Adrenal gland (tissue), 12 donors: ENCODE data around the gene LANCL2. TPM values are rescaled to one million over a fixed set of nuclear protein-coding genes. Genes with fewer than 3 reads are reported as not detected.

ENCODE experiments used
- DNase-seq, 7 donors: peaks; one replicate each; pipeline ENCODE4 v3.0.0-alpha.2; 2019 to 2020
- H3K27ac ChIP-seq, 5 donors: fragments of 200-600 bp; sonication (generic) in 4 of 5; 1 replicate in 3 of 5; 2 replicates in 2 of 5; pipeline versions ENCODE4 v1.5.1 to v1.8.0; 2016 to 2020; ENCODE audit warnings: mild to moderate bottlenecking in 1 of 5
- H3K27me3 ChIP-seq: fragments of 200-600 bp; 2 replicates; pipeline ENCODE4 v1.8.0; 2021
- H3K36me3 ChIP-seq, 2 donors: fragments of 200-600 bp; replicated peaks in 1 of 2; 1 replicate in 1 of 2; 2 replicates in 1 of 2; pipeline versions ENCODE4 v1.5.1 to v1.8.0; 2018 to 2022
- H3K4me1 ChIP-seq, 2 donors: fragments of 200-600 bp; replicated peaks in 1 of 2; 1 replicate in 1 of 2; 2 replicates in 1 of 2; pipeline versions ENCODE4 v1.5.1 to v1.8.0; 2018 to 2021
- H3K4me3 ChIP-seq, 4 donors: fragments of 200-600 bp; sonication (generic) in 3 of 4; one replicate each; pipeline ENCODE4 v1.5.1; 2016 to 2018
- H3K9me3 ChIP-seq, 3 donors: fragments of 200-600 bp; sonication (generic) in 1 of 3; replicated peaks in 1 of 3; 1 replicate in 2 of 3; 2 replicates in 1 of 3; pipeline versions ENCODE4 v1.5.1 to v1.8.0; 2016 to 2021
- POLR2A ChIP-seq, 2 donors: fragments of 450-650 bp; IDR thresholded peaks; one replicate each; pipeline ENCODE4 v1.6.1; 2017; ENCODE audit warnings: antibody characterized with exemption in 2 of 2, mild to moderate bottlenecking in 2 of 2, moderate library complexity in 1 of 2
- WGBS, 4 donors: extraction: QIAGEN DNeasy Blood & Tissue Kit in 2 of 4; methylation state at CpG; one replicate each; pipeline versions ENCODE4 v1.1.5 to v1.1.7; 2013 to 2017; 5-methylcytosine and 5-hydroxymethylcytosine counted together
- intact Hi-C, 2 donors: fragments of 100-400 bp; cut with DNase I; formaldehyde crosslinking; loops; one replicate each; pipeline versions ENCODE4 v1.14.1 to v1.15.0; 2022 to 2023
- polyA plus RNA-seq, 3 donors: library from polyadenylated mRNA; stranded (reverse); fragments of 200-250 nt in 2 of 3; fragments of 350-450 nt in 1 of 3; fragmentation: Illumina TruSeq in 1 of 3; extraction: RNeasy Lipid Tissue Mini Kit (QIAGEN cat#74804) in 1 of 3; gene quantifications; one replicate each; pipeline ENCODE4 v1.2.3, GENCODE V29; 2013 to 2014
- total RNA-seq, 9 donors: library from RNA; depleted of rRNA in 4 of 9; stranded (reverse); fragments of >200 nt in 4 of 9; fragments of 120-200 nt in 1 of 9; fragmentation: NEBNext Ultra II Directional in 1 of 9; extraction: Animal tissue kit (Norgen Biotek cat#: 25700) in 1 of 9; gene quantifications; one replicate each; pipeline versions ENCODE4 v1.1.0 to v1.2.4, GENCODE V29; 2013 to 2023
- TF ChIP-seq, protein P1 (sequence below), 6 experiments: fragments of 450-650 bp in 4 of 6; fragments of 200-600 bp in 2 of 6; sonication (generic) in 1 of 6; IDR thresholded peaks; 1 replicate in 5 of 6; 2 replicates in 1 of 6; pipeline versions ENCODE4 v1.5.1 to v1.8.0; 2016 to 2021; ENCODE audit warnings: antibody characterized with exemption in 6 of 6, mild to moderate bottlenecking in 2 of 6, moderate library complexity in 1 of 6
- donor health status: healthy with polysubstance abuse.
- donor health status: Bipolar disorder and iron deficiency.
- donor health status: DM: yes; HTN: yes; CAD: no.
- donor health status: DM: no; HTN: no; CAD: no.
- donor health status: DM: no; HTN: no; CAD: no.
- donor health status: DM: yes; HTN: yes; CAD: no.

Gene LANCL2
- total and polyA plus RNA-seq, 12 donors: 10.5 to 28.1 (median 18.1) TPM

DNA sequence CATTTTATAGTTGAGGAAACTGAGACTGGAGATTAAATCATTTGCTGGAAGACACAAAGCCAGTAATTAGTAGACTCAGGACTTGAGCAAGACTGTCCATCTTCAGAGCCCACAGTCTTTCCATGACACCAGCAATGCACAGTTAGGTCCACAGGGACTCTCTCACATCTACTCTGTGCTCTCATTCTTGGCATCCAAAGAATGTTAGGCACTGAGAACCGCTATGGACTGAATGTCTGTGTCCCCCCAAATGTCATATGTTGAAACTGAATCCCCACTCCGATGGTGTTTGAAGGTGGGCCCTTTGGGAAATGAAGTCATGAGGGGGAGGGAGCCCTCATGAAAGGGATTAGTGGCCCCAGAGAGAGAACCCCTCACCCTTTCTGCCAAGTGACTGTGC lies 100.6 kb downstream of the LANCL2 start:
- Histone ChIP-seq H3K9me3 (peaks cover 0 to 1% (median 0%) of the 10 kb centered on the region in 3 donors), H3K27ac (no peak overlapping the region), H3K4me1 (no peaks in the 10 kb centered on the region), H3K36me3 (peaks cover 0 to 4% of the 10 kb centered on the region in 2 donors), H3K27me3 (no peaks in the 10 kb centered on the region), H3K4me3 (no peak overlapping the region)
- 87 to 99% (median 93%) methylated on average over 2 of the region's 2 CpGs for WGBS, 4 donors
- no peak for DNase-seq
- TF ChIP-seq POLR2A (IDR thresholded peaks at IDR 0.05): no peak
- TF ChIP-seq, protein P1, sequence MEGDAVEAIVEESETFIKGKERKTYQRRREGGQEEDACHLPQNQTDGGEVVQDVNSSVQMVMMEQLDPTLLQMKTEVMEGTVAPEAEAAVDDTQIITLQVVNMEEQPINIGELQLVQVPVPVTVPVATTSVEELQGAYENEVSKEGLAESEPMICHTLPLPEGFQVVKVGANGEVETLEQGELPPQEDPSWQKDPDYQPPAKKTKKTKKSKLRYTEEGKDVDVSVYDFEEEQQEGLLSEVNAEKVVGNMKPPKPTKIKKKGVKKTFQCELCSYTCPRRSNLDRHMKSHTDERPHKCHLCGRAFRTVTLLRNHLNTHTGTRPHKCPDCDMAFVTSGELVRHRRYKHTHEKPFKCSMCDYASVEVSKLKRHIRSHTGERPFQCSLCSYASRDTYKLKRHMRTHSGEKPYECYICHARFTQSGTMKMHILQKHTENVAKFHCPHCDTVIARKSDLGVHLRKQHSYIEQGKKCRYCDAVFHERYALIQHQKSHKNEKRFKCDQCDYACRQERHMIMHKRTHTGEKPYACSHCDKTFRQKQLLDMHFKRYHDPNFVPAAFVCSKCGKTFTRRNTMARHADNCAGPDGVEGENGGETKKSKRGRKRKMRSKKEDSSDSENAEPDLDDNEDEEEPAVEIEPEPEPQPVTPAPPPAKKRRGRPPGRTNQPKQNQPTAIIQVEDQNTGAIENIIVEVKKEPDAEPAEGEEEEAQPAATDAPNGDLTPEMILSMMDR (IDR thresholded peaks at IDR 0.05): no peak
- intact Hi-C loops: no loop called here

DNA sequence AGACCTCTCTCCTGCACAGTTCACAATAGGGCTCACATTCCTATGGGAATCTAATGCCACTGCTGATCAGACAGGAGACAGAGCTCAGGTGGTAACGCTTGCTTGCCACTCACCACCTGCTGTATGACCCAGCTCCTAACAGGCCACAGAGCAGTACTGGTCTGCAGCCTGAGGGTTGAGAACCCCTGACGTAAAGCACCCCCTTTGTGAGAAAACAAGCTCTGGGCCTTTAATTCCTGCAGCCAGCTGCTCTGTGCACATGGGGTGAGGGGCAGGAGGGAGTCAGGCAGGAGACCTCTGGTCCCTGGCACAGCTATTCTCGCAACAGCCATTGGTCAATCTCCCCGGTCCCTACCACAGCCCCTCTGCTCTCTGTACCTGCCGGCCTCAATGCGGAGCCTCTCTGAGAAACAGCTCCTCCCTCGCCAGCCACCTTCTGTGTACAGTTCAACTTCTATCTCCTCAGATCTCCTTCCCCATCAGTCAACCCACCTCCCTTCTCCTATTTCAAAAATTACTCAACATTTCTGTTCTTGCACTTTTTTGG lies 102.0 kb downstream of the LANCL2 start:
- TF ChIP-seq POLR2A (IDR thresholded peaks at IDR 0.05): no peak
- TF ChIP-seq, protein P1 (IDR thresholded peaks at IDR 0.05): no peak
- no peak for DNase-seq
- Histone ChIP-seq H3K9me3 (no peaks in the 10 kb centered on the region), H3K27me3 (no peaks in the 10 kb centered on the region), H3K4me1 (no peaks in the 10 kb centered on the region), H3K27ac (no peak overlapping the region), H3K4me3 (no peak overlapping the region), H3K36me3 (peaks cover 0 to 4% of the 10 kb centered on the region in 2 donors)
- intact Hi-C loops: no loop called here
- 95 to 99% (median 97%) methylated on average over 7 of the region's 7 CpGs for WGBS, 4 donors

DNA sequence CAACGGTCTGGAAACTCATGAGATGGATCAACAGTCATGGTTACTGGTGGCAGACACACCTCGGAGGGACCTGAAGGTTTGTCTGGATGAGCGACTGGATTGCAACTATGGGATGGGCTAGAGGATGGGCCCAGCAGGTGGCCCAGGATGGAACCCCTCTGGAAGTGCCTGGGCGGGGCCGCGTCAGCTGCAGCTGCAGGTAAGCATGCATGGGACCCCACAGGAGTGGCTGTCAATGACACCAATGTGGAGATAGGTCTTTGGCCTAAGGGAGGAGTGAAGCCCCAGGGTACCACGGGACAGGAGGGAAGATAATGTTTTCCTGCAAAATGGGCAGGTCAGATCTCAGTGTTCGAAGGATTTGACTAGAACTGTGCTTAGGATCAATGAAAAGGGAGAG lies 103.4 kb downstream of the LANCL2 start:
- no peak overlapping the region for H3K4me3 ChIP-seq
- no peak for DNase-seq
- H3K4me1 ChIP-seq: no peaks in the 10 kb centered on the region
- no peak overlapping the region for H3K27ac ChIP-seq
- peaks cover 0 to 4% of the 10 kb centered on the region in 2 donors for H3K36me3 ChIP-seq
- intact Hi-C loops: no loop called here
- no peaks in the 10 kb centered on the region for H3K27me3 ChIP-seq
- 98 to 100% (median 99%) methylated on average over 8 of the region's 8 CpGs for WGBS, 4 donors
- TF ChIP-seq, protein P1 (IDR thresholded peaks at IDR 0.05): no peak
- TF ChIP-seq POLR2A (IDR thresholded peaks at IDR 0.05): no peak
- no peaks in the 10 kb centered on the region for H3K9me3 ChIP-seq

DNA sequence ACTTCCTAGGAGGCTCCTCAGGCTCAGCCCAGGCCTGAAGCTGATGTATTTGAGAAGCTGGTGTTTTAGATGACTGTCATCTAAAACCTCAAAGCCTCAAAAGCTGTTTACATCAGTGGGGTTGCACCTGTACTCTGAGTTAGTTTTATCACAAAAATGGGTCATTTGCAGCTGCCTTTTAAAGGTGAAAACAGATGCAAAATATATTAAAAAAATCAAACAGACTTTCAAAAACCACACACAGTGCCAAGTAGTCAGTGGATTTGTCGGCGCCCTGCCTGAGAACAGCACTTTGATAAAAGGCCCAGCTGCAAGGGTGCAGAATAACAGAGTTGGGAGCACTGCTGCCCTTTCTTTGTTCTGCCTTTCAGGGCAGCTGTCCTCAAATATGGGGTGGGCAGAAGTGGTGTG lies 104.1 kb downstream of the LANCL2 start:
- WGBS, 4 donors: 86 to 95% (median 91%) methylated on average over 2 of the region's 2 CpGs
- intact Hi-C loops: no loop called here
- Histone ChIP-seq H3K27ac (no peak overlapping the region), H3K36me3 (peaks cover 0 to 4% of the 10 kb centered on the region in 2 donors), H3K27me3 (no peaks in the 10 kb centered on the region), H3K4me3 (no peak overlapping the region), H3K9me3 (no peaks in the 10 kb centered on the region), H3K4me1 (no peaks in the 10 kb centered on the region)
- no peak for DNase-seq
- no peak for TF ChIP-seq POLR2A (IDR thresholded peaks at IDR 0.05)
- TF ChIP-seq, protein P1 (IDR thresholded peaks at IDR 0.05): no peak
